ENCODE results near the gene CFAP65. TPM values are rescaled to one million over a fixed set of nuclear protein-coding genes. Genes with fewer than 3 reads are reported as not detected.

CFAP65 gene
- total RNA-seq, 1 experiment from 2014 or later: 0.34 TPM

- H3K27me3 Mint-ChIP-seq (ENCODE audit: insufficient read depth, unreplicated experiment): peaks cover 6% of the 10 kb centered on the region
- no peak overlapping the region for H3K27ac Mint-ChIP-seq (ENCODE audit: unreplicated experiment)
- intact Hi-C loops (cut with micrococcal nuclease; ENCODE audit: unreplicated experiment): no loop called here
- Histone ChIP-seq H3K27me3 (replicated peaks; ENCODE audit: control insufficient read depth, insufficient read depth, low read length) (no peaks in the 10 kb centered on the region), H3K4me3 (ENCODE audit: low read depth, low read length) (no peak overlapping the region), H3K9me3 (no peaks in the 10 kb centered on the region), H3K36me3 (ENCODE audit: control insufficient read depth, insufficient read depth, low read length) (no peaks in the 10 kb centered on the region), H3K4me1 (peaks cover 12% of the 10 kb centered on the region)
- POLR2A ChIA-PET: interaction anchor here (1.0 kb wide), 1 partner anchor 17 kb away, joined by 3 read pairs; no protein-coding TSS in a partner anchor
- H3K4me1 Mint-ChIP-seq (ENCODE audit: low read depth, unreplicated experiment): peaks cover 6% of the 10 kb centered on the region
- H3K4me3 Mint-ChIP-seq (ENCODE audit: unreplicated experiment): no peak overlapping the region
- DNase-seq: peak; percentile 66 to 73
- TF ChIP-seq, protein P1, sequence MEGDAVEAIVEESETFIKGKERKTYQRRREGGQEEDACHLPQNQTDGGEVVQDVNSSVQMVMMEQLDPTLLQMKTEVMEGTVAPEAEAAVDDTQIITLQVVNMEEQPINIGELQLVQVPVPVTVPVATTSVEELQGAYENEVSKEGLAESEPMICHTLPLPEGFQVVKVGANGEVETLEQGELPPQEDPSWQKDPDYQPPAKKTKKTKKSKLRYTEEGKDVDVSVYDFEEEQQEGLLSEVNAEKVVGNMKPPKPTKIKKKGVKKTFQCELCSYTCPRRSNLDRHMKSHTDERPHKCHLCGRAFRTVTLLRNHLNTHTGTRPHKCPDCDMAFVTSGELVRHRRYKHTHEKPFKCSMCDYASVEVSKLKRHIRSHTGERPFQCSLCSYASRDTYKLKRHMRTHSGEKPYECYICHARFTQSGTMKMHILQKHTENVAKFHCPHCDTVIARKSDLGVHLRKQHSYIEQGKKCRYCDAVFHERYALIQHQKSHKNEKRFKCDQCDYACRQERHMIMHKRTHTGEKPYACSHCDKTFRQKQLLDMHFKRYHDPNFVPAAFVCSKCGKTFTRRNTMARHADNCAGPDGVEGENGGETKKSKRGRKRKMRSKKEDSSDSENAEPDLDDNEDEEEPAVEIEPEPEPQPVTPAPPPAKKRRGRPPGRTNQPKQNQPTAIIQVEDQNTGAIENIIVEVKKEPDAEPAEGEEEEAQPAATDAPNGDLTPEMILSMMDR (IDR thresholded peaks at IDR 0.05; ENCODE audit: insufficient read depth in 1 of 2, low read depth in 1 of 2, low read length in 1 of 2, severe bottlenecking in 1 of 2, unreplicated experiment in 1 of 2): peak; percentile 66 to 83
- no peaks in the 10 kb centered on the region for H3K36me3 Mint-ChIP-seq (ENCODE audit: insufficient read depth, unreplicated experiment)
- BruUV-seq (replicated peaks): no TSS peak
- CTCF ChIA-PET: interaction anchor here (0.5 to 1.4 kb wide), 14 partner anchors 8 to 144 kb away, joined by 3 to 26 read pairs (median 4); no protein-coding TSS in a partner anchor
- H3K9me3 Mint-ChIP-seq (ENCODE audit: unreplicated experiment): no peaks in the 10 kb centered on the region
These were observed 31.1 kb downstream of the CFAP65 start for GRCh38 chr2:219010162-219010756.

- ChIA-PET POLR2A (no interaction called here), CTCF (interaction anchor here (1.1 to 2.8 kb wide), 2 partner anchors 20 to 286 kb away, joined by 5 to 18 read pairs; no protein-coding TSS in a partner anchor)
- TF ChIP-seq, protein P1 (IDR thresholded peaks at IDR 0.05; ENCODE audit: insufficient read depth in 1 of 2, low read depth in 1 of 2, low read length in 1 of 2, severe bottlenecking in 1 of 2, unreplicated experiment in 1 of 2): no peak
- Mint-ChIP-seq H3K27ac (ENCODE audit: unreplicated experiment) (no peak overlapping the region), H3K4me3 (ENCODE audit: unreplicated experiment) (no peak overlapping the region), H3K36me3 (ENCODE audit: insufficient read depth, unreplicated experiment) (no peaks in the 10 kb centered on the region), H3K4me1 (ENCODE audit: low read depth, unreplicated experiment) (peaks cover 6% of the 10 kb centered on the region), H3K9me3 (ENCODE audit: unreplicated experiment) (no peaks in the 10 kb centered on the region), H3K27me3 (ENCODE audit: insufficient read depth, unreplicated experiment) (peaks cover 7% of the 10 kb centered on the region)
- Histone ChIP-seq H3K9me3 (no peaks in the 10 kb centered on the region), H3K4me1 (peaks cover 12% of the 10 kb centered on the region), H3K4me3 (ENCODE audit: low read depth, low read length) (no peak overlapping the region), H3K27me3 (replicated peaks; ENCODE audit: control insufficient read depth, insufficient read depth, low read length) (no peaks in the 10 kb centered on the region), H3K36me3 (ENCODE audit: control insufficient read depth, insufficient read depth, low read length) (no peaks in the 10 kb centered on the region)
- intact Hi-C loops (cut with micrococcal nuclease; ENCODE audit: unreplicated experiment): no loop called here
- no peak for DNase-seq
- no TSS peak for BruUV-seq (replicated peaks)
These were observed 32.0 kb downstream of the CFAP65 start for GRCh38 chr2:219009294-219009693.

DNA sequence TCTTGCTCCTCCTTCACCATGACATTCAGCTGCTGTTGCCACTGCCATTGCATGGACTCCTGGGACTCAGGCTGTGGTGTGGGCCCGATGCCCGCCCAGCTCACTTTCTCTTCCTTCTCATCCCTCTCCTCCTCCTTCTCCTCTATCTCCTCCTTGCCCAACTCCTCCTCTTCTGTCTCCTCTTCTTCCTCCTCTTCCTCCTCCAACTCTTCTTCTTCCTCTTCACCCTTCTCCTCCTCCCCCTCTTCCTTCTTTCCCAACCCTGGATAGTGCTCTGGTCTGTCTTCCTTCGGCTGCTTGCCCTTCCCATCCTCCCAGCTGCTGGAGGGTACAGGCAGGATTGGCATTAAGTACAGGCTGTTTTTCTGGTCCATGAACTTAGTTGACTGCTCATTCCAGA, 37.3 kb downstream of the CFAP65 start:
- Histone ChIP-seq H3K9me3 (no peaks in the 10 kb centered on the region), H3K4me3 (ENCODE audit: low read depth, low read length) (no peak overlapping the region), H3K36me3 (ENCODE audit: control insufficient read depth, insufficient read depth, low read length) (no peaks in the 10 kb centered on the region), H3K4me1 (peaks cover 37% of the 10 kb centered on the region), H3K27me3 (replicated peaks; ENCODE audit: control insufficient read depth, insufficient read depth, low read length) (no peaks in the 10 kb centered on the region)
- Mint-ChIP-seq H3K27ac (ENCODE audit: unreplicated experiment) (no peak overlapping the region), H3K4me3 (ENCODE audit: unreplicated experiment) (peak overlapping the region; percentile 79), H3K36me3 (ENCODE audit: insufficient read depth, unreplicated experiment) (no peaks in the 10 kb centered on the region), H3K9me3 (ENCODE audit: unreplicated experiment) (no peaks in the 10 kb centered on the region), H3K4me1 (ENCODE audit: low read depth, unreplicated experiment) (peaks cover 15% of the 10 kb centered on the region), H3K27me3 (ENCODE audit: insufficient read depth, unreplicated experiment) (peaks cover 7% of the 10 kb centered on the region)
- ChIA-PET CTCF (interaction anchor here (2.2 kb wide), 1 partner anchor 10 kb away, joined by 8 read pairs; no protein-coding TSS in a partner anchor), POLR2A (no interaction called here)
- DNase-seq: no peak
- BruUV-seq (replicated peaks): no TSS peak
- TF ChIP-seq, protein P1 (IDR thresholded peaks at IDR 0.05; ENCODE audit: insufficient read depth in 1 of 2, low read depth in 1 of 2, low read length in 1 of 2, severe bottlenecking in 1 of 2, unreplicated experiment in 1 of 2): no peak
- intact Hi-C loops (cut with micrococcal nuclease; ENCODE audit: unreplicated experiment): loop anchor here (2.0 to 5.0 kb wide), 2 partner anchors 53 to 67 kb away; no protein-coding TSS in a partner anchor
